ENCODE results near the gene KCP. TPM values are rescaled to one million over a fixed set of nuclear protein-coding genes. Genes with fewer than 3 reads are reported as not detected.

KCP gene
- total RNA-seq, 1 experiment from 2014 or later: 2.7 TPM

DNA sequence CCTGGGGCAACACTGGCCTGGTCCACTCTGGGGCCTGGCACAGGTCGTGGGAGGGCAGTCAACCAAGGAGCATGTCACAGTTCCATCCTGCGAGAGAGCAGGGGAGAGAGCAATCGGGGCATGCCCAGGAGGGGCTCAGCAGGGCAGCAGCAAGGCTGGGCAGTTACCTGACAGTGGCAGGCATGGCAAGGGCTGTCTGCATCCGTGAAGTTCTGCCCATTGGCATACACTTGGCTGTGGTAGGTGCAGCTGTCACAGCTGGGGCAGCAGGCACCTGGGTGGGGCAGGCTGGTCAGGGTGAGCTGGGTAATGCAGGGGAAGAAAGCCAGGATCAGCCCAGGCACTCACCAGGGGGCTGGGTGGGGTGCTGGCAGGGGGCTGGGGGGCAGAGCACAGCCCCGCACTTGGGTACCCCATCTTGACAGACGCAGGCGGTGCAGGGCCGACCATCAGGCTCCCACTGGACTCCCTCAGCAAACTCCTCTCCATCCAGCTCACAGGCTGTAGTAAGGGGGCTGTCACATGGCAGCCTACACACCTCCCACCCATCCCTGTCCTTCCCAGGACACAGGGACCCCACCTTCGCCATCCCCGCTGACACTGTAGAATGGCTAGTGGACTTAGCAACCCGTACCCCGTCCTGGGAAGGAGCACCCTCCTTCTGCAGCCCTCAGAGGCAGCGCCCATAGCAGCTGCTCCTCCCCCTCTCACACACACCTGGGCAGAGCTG lies 17.8 kb downstream of the KCP start (continued):
- TF ChIP-seq TP53 (CRISPR knock-in tag; IDR thresholded peaks at IDR 0.05): no peak
- no peak for TF ChIP-seq SP1 (CRISPR knock-in tag; conservative IDR thresholded peaks at IDR 0.05)
- TF ChIP-seq ATF1 (CRISPR knock-in tag; IDR thresholded peaks at IDR 0.05): no peak
- no peak for TF ChIP-seq ZBTB21 (CRISPR knock-in tag; IDR thresholded peaks at IDR 0.05; ENCODE audit: borderline replicate concordance)
- TF ChIP-seq, protein P1, sequence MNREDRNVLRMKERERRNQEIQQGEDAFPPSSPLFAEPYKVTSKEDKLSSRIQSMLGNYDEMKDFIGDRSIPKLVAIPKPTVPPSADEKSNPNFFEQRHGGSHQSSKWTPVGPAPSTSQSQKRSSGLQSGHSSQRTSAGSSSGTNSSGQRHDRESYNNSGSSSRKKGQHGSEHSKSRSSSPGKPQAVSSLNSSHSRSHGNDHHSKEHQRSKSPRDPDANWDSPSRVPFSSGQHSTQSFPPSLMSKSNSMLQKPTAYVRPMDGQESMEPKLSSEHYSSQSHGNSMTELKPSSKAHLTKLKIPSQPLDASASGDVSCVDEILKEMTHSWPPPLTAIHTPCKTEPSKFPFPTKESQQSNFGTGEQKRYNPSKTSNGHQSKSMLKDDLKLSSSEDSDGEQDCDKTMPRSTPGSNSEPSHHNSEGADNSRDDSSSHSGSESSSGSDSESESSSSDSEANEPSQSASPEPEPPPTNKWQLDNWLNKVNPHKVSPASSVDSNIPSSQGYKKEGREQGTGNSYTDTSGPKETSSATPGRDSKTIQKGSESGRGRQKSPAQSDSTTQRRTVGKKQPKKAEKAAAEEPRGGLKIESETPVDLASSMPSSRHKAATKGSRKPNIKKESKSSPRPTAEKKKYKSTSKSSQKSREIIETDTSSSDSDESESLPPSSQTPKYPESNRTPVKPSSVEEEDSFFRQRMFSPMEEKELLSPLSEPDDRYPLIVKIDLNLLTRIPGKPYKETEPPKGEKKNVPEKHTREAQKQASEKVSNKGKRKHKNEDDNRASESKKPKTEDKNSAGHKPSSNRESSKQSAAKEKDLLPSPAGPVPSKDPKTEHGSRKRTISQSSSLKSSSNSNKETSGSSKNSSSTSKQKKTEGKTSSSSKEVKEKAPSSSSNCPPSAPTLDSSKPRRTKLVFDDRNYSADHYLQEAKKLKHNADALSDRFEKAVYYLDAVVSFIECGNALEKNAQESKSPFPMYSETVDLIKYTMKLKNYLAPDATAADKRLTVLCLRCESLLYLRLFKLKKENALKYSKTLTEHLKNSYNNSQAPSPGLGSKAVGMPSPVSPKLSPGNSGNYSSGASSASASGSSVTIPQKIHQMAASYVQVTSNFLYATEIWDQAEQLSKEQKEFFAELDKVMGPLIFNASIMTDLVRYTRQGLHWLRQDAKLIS (CRISPR knock-in tag; IDR thresholded peaks at IDR 0.05; ENCODE audit: borderline replicate concordance): no peak

DNA sequence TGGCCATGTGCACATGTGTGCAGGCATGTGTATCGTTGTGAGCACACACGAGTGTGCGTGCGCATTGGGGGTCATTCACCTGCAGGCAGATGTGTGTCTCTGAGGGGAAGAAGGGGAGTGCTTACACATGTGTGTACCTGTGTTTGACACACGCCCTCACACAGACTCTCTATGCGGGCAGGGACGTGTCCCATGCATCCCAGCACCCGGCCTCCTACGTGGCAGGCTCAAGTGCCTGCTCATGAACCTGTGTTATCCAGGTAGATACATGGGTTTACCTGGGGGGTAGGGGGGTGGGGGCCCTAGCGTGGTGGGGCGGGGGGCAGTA lies 18.6 kb downstream of the KCP start:
- Mint-ChIP-seq H3K9me3 (peaks cover 2% of the 10 kb centered on the region), H3K27me3 (ENCODE audit: low read depth) (peaks cover 7% of the 10 kb centered on the region; the same call in 1 of the 2 replicates), H3K27ac (no peak overlapping the region), H3K4me3 (peak overlapping the region; percentile 50), H3K36me3 (no peaks in the 10 kb centered on the region), H3K4me1 (peaks cover 3% of the 10 kb centered on the region; the same call in 1 of the 2 replicates)
- ATAC-seq: no peak
- POLR2A ChIA-PET: no interaction called here
- no peak for DNase-seq (ENCODE audit: low spot score)
- TF ChIP-seq ZNF671 (CRISPR knock-in tag; IDR thresholded peaks at IDR 0.05): no peak
- TF ChIP-seq, protein P2, sequence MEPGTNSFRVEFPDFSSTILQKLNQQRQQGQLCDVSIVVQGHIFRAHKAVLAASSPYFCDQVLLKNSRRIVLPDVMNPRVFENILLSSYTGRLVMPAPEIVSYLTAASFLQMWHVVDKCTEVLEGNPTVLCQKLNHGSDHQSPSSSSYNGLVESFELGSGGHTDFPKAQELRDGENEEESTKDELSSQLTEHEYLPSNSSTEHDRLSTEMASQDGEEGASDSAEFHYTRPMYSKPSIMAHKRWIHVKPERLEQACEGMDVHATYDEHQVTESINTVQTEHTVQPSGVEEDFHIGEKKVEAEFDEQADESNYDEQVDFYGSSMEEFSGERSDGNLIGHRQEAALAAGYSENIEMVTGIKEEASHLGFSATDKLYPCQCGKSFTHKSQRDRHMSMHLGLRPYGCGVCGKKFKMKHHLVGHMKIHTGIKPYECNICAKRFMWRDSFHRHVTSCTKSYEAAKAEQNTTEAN (CRISPR knock-in tag; IDR thresholded peaks at IDR 0.05): no peak
- TF ChIP-seq ZNF232 (CRISPR knock-in tag; IDR thresholded peaks at IDR 0.05): no peak
- no peak for TF ChIP-seq OVOL2 (CRISPR knock-in tag; IDR thresholded peaks at IDR 0.05; ENCODE audit: borderline replicate concordance)
- CTCF ChIA-PET: interaction anchor here (2.1 kb wide), 1 partner anchor 8 kb away, joined by 11 read pairs; no protein-coding TSS in a partner anchor

DNA sequence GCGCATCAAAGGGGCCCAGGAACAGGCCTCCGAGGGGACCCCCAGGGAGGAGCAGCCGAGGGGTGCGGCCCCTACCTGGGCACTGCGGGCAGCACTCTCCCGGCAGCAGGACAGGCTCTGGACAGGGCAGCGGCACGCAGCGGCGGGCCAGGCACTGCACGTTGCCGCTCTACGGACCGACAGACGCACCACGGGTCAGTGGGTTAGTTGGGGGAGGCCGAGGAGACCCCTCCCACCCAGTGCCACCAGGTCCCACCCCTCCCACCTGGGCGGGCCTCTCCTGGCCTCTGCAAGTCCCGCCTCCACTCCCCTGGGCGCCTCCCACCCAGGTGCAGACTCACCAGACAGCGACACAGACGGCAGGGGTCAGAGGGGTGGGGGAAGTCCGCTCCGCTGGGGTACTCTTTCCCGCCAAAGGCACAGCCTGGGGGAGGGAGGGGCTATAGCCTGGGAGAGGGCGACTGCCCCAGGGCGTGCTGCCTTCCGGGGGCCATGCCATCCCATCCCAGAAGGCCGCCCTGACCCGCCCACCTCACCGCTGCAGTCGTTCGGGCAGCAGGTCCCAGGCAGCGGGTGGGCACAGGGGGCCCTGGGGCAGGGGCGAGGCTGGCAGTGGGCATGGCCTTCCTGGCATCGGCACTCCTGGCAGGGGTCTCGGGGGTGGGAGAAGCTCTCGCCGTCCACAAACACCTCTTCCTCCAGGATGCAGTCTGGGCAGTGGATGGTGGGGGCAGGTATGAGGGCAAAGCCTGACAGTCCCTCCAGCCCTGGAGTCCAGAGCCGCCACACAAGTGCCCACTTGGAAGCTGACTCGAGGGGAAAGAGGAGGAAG lies 19.2 kb downstream of the KCP start:
- Mint-ChIP-seq H3K4me1 (peaks cover 3% of the 10 kb centered on the region; the same call in 1 of the 2 replicates), H3K9me3 (no peaks in the 10 kb centered on the region), H3K27me3 (ENCODE audit: low read depth) (peaks cover 7% of the 10 kb centered on the region; the same call in 1 of the 2 replicates), H3K4me3 (peak overlapping the region; percentile 50), H3K36me3 (no peaks in the 10 kb centered on the region), H3K27ac (no peak overlapping the region)
- DNase-seq (ENCODE audit: low spot score) (peak; percentile 67), ATAC-seq (peak; percentile 69)
- POLR2A ChIA-PET: no interaction called here
- CTCF ChIA-PET: interaction anchor here (2.1 kb wide), 1 partner anchor 8 kb away, joined by 11 read pairs; no protein-coding TSS in a partner anchor
- TF ChIP-seq, protein P3, sequence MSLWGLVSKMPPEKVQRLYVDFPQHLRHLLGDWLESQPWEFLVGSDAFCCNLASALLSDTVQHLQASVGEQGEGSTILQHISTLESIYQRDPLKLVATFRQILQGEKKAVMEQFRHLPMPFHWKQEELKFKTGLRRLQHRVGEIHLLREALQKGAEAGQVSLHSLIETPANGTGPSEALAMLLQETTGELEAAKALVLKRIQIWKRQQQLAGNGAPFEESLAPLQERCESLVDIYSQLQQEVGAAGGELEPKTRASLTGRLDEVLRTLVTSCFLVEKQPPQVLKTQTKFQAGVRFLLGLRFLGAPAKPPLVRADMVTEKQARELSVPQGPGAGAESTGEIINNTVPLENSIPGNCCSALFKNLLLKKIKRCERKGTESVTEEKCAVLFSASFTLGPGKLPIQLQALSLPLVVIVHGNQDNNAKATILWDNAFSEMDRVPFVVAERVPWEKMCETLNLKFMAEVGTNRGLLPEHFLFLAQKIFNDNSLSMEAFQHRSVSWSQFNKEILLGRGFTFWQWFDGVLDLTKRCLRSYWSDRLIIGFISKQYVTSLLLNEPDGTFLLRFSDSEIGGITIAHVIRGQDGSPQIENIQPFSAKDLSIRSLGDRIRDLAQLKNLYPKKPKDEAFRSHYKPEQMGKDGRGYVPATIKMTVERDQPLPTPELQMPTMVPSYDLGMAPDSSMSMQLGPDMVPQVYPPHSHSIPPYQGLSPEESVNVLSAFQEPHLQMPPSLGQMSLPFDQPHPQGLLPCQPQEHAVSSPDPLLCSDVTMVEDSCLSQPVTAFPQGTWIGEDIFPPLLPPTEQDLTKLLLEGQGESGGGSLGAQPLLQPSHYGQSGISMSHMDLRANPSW (CRISPR knock-in tag; conservative IDR thresholded peaks at IDR 0.05; ENCODE audit: low read depth): no peak
- TF ChIP-seq ZBTB21 (CRISPR knock-in tag; IDR thresholded peaks at IDR 0.05; ENCODE audit: borderline replicate concordance): no peak
- TF ChIP-seq MXD4 (CRISPR knock-in tag; IDR thresholded peaks at IDR 0.05; ENCODE audit: borderline replicate concordance): no peak
- TF ChIP-seq, protein P4, sequence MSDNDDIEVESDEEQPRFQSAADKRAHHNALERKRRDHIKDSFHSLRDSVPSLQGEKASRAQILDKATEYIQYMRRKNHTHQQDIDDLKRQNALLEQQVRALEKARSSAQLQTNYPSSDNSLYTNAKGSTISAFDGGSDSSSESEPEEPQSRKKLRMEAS (CRISPR knock-in tag; IDR thresholded peaks at IDR 0.05): no peak
- no peak for TF ChIP-seq KAT7 (CRISPR knock-in tag; IDR thresholded peaks at IDR 0.05; ENCODE audit: borderline replicate concordance)
- TF ChIP-seq, protein P1 (CRISPR knock-in tag; IDR thresholded peaks at IDR 0.05; ENCODE audit: borderline replicate concordance): no peak
- TF ChIP-seq SP1 (CRISPR knock-in tag; conservative IDR thresholded peaks at IDR 0.05): 0 out of 2 replicates have a peak, but pooled peaks have one; percentile 45
- no peak for TF ChIP-seq NFYB (CRISPR knock-in tag; conservative IDR thresholded peaks at IDR 0.05; ENCODE audit: low read depth)
